Fibroblast of the aortic adventitia (primary cell): ENCODE data around the gene PDE7B. TPM values are rescaled to one million over a fixed set of nuclear protein-coding genes. Genes with fewer than 3 reads are reported as not detected.

Source experiments
- DNase-seq: peaks from one replicate; pipeline ENCODE4 v3.0.0-alpha.2; 2010; ENCODE audit warnings: low read depth
- H3K4me3 ChIP-seq: 2 replicates; pipeline ENCODE4 v1.5.1; 2011; ENCODE audit warnings: low read depth, mild to moderate bottlenecking, control low read depth, low read length, moderate library complexity
- CTCF ChIP-seq: IDR thresholded peaks from 2 replicates; pipeline ENCODE4 v1.5.1; 2011; ENCODE audit warnings: mild to moderate bottlenecking, low read length, control low read depth, inconsistent platforms; ENCODE audit not compliant: insufficient read depth
- total RNA-seq: library from RNA; depleted of rRNA; stranded (reverse); fragments of >200 nt; gene quantifications from 2 replicates; pipeline ENCODE4 v1.2.3, GENCODE V29; 2012; ENCODE audit warnings: low replicate concordance

PDE7B gene
- total RNA-seq, 1 donor: 23.9 TPM

DNA sequence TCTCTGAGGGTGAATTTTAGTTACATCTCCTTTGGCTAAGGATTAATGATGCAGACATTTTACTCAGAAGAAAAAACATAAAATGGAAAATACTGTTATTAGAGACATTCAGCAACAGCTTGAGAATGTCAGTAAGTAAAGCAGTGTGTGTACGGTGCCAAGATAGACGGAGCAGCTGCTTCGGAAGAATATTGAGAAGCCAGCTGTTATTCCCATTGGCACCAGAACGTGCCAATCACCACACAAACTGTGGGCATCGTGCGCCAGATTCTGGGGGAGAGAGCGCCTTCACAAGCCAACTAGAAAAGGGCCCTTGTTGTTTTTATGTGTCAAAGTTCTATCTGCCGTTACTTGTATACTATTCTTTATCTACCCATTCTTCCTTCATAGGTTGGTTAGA is 235.2 kb downstream of the PDE7B start:
- no peak for TF ChIP-seq CTCF
- no peak for DNase-seq
- no peak overlapping the region for H3K4me3 ChIP-seq

GRCh38 chr6:136087986-136088385 is 236.5 kb downstream of the PDE7B start:
- H3K4me3 ChIP-seq: no peak overlapping the region
- DNase-seq: no peak
- no peak for TF ChIP-seq CTCF

GRCh38 chr6:136088693-136089092 is 237.2 kb downstream of the PDE7B start:
- H3K4me3 ChIP-seq: no peak overlapping the region
- DNase-seq: no peak
- TF ChIP-seq CTCF: no peak

GRCh38 chr6:136089876-136090275 is 238.4 kb downstream of the PDE7B start:
- no peak overlapping the region for H3K4me3 ChIP-seq
- TF ChIP-seq CTCF: no peak
- no peak for DNase-seq

GRCh38 chr6:136090929-136091328 is 239.4 kb downstream of the PDE7B start:
- DNase-seq: no peak
- no peak overlapping the region for H3K4me3 ChIP-seq
- no peak for TF ChIP-seq CTCF

GRCh38 chr6:136092897-136093296 is 241.4 kb downstream of the PDE7B start:
- TF ChIP-seq CTCF: no peak

DNA sequence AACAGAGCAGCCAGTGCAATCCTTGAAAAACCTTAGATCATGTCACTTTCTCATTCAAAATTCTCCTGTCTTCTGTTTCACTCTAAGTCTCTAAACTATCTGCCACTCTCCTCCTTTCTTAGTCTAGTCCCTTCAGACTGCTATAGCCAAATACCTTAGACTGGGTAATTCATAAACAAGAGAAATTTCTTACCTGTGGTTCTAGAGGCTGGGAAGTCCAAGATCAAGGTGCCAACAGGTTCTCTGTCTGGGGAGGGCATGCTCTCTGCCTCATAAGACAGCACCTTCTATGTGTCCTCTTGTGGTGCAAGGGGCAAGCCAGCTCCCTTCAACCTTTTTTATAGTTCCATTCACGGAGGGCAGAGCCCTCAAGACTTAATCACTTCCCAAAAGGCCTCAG is 242.3 kb downstream of the PDE7B start:
- H3K4me3 ChIP-seq: no peak overlapping the region
- no peak for DNase-seq
- no peak for TF ChIP-seq CTCF

More at GRCh38 chr6:136092897-136093296, 241.4 kb downstream of the PDE7B start:
- DNase-seq: no peak
- no peak overlapping the region for H3K4me3 ChIP-seq
